ENCODE results near the gene ACOT9.
"Not testable (repeated sequence)": the region's sequence is repeated elsewhere in the genome, so short reads cannot be mapped to it uniquely, and the experiment has no call there.

Gene ACOT9

DNA sequence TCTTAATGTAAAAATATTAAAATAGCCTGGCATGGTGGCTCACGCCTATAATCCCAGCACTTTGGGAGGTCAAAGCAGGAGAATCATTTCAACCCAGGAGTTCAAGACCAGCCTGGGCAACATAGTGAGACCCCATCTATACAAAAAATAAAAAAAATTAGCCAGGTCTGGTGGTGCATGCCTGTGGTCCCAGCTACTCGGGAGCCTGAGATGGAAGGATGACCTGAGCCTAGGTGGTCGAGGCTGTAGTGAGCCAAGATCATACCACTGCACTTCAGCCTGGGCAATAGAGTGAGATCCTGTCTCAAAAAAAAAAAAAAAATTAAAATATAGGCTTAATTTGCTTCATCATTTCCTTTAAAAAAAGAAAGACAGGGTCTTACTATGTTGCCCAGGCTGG, 66.6 kb downstream of the ACOT9 start:
- not testable (repeated sequence) for DNase-seq

DNA sequence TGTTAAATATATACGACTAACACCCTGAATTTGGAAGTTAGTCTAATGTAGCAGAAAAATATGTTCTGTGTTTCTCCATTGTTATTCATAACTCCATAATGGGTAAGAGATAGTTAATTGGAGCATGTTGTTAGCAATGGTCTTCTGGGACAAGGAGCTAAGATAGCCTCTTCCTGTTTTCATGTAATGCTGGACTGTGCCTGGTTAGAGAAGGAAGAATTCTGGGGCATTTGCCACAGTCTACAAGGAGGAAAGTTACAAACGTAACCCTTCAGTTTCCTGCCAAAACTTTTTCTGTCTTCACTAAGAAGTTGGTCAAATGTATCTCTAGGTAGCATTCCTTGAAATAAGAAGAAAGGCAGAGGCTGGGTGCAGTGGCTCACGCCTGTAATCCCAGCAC, 70.0 kb downstream of the ACOT9 start:
- no peak for DNase-seq

DNA sequence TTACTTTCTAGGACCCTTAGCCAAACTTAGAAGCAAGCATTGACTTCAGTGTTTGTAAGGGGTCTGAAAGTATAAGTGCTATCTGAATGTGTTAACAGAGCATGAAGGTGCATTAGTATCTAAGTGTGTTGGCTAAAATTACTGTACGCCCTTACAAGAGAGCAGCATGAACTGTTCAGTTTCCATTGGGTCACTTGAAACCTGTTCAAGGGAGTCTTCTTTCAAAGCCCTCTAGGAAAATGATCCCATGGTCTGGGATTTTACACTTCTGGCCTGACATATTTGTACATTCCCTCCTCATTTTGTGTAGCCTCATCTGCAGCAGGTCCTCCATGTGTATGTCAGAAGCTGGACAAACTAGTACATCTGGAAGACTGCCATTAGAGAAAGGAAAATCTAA, 72.5 kb downstream of the ACOT9 start:
- no peak for DNase-seq

DNA sequence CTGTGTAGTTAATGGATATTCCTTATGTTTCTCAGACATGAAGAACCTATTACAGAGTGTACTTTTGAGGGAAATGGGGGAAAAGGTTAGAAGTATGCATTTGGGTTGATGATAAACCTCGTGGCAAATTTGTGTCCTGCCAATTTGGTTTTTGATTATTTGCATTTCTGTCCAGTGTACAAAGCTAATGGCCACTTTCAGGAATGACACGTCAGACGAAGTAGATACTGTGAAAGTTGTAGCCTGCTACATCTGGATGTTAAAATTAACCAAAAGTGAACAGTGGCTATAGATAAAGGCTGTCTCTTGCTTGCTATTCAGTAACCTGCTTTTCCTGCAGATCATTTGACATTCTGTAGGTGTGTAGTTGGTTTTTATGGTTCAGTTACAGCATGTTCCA, 74.7 kb downstream of the ACOT9 start:
- no peak for DNase-seq

DNA sequence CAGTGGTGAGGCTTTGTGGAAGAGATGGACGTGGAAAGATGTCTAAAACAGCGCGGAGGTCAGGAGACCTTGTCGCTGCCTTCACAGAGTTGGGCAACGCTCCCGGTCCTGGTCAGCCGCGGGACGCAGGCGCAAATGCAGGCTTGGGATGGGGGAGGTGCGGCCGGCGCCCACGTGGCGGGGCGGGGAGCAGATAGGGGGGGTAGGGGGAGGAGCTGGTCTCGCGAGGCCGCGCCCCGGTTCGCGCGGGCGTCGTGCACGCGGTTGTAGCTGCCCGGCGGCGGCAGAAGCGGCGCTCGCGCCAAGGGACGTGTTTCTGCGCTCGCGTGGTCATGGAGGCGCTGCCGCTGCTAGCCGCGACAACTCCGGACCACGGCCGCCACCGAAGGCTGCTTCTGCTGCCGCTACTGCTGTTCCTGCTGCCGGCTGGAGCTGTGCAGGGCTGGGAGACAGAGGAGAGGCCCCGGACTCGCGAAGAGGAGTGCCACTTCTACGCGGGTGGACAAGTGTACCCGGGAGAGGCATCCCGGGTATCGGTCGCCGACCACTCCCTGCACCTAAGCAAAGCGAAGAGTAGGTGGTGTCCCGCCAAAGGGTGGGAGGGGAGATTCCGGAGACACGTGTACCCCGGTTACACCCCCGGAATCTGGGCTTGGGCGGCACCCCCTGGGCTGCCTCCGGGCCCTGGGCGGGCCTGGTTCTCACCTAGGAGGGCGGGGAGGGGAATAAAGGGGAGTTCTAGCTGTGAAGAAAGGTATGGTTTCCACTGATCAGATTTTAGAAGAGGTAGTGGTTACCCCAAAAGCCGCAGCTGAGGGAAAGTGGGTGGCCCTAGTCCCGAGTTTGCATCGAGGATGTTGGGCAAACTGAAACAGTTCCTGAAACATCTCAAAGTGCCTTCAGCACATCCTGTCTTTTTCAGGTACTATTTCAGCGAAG, 75.6 kb downstream of the ACOT9 start, which contains the start of gene PRDX4:
TSS of gene PRDX4 (plus strand) at position 255 of the 939 bp plus-strand sequence. CDS start at position 333, 78 bp downstream.
- peak; percentile 68 for DNase-seq

DNA sequence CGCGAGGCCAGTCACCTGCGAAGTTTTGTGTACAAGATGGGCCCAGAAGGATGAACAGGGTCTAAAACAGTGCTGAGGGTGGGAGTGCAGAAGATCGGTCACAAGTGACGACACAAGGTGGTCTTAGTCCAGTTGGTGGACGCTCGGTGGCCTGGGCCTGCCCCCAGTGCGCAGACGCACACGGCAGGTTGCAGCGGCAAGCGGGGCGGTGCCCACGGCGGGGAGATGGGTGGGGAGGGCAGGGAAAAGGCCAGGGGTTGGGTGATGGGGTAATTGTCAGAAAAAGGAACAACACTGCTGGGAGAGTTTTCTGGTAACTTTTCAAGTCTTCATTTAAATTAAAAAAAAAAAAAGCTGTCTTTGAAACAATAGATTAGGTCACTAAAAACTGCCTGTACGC, 76.8 kb downstream of the ACOT9 start:
- DNase-seq = no peak

DNA sequence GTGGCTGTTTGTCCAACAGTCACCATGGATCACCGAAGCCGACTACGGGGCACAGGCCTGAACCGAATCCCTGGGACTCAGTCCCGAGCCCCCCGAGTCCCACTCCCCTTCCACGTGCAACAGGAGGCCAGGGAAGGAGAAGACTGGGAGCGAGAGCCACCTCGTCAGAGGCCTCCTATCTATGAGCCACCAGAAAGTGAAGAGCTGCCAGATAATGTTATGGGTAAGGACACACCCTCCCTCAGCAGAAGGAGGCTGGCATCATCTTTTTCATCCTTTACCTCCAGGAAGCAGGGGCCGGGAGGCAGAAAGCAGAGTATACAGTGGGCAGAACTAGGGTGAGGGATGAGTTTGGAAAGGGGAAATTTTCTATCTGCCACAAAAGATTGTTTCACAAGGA, 78.6 kb downstream of the ACOT9 start:
- DNase-seq = no peak

DNA sequence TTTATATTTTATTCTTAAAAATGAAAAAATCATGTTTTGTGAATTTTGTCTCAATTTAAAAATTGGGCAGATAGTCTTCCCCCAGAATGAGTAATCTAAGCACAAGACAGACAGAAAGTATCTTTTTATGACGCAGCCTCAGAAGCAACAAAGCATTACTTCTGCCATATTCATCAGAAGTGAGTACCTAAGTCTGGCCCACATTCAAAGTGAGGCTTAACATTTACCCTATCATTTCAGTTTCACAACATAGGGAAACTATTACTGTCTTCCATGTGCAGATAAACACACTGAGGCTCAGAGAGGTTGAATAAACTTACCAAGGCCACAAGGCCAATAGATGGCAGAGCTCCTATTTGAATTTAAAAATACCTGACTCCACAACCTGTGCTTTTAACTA, 80.2 kb downstream of the ACOT9 start:
- no peak for DNase-seq

DNA sequence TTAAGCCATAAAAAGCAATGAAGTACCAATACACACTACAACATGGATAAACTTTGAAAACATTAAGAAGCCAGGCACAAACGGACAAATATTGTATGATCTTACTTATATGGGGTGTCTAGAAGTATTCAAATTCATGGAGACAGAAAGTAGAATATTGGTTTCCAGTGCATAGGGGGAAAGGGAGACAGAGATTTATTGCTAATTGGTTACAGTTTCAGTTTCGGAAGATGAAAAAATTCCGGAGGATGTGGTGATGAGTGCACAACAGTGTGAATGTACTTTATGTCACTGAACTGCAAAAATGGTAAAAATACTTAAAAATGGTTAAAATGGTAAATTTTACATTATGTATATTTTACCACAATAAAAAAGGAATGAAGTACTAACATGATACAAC, 80.9 kb downstream of the ACOT9 start:
- DNase-seq = no peak

DNA sequence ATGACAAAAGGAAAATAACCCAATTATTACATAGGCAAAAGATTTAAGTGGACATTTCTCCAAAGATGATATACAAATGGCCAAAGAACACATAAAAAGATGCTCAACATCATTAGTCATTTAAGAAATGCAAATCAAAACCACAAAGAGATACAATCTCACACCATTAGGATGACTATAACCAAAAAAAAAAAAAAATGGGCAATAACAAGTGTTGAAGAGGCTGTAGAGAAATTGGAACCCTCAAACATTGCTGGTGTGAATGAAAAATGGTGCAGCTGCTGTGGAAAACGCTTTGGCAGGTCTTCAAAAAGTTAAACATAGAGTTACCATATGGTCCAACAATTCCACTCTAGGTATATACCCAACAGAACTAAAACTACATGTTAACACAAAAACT, 81.4 kb downstream of the ACOT9 start:
- no peak for DNase-seq

DNA sequence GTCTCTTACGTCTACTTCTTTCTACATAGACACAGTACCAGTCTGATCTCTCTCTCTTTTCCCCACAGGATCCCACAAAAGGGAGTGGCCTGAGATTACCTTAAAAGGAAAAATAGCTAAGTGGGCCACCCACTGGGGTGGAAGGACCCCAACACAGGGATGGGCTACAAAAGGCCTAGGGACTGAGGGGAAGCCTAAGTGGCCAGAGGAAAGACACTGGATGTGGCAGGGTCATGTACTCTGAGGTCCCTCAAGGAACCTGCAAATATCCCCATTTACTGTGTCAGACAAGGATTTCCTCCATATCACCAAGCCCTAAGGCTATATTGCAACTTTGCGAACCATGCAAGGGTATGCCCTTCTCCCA, 82.3 kb downstream of the ACOT9 start:
- DNase-seq = no peak

DNA sequence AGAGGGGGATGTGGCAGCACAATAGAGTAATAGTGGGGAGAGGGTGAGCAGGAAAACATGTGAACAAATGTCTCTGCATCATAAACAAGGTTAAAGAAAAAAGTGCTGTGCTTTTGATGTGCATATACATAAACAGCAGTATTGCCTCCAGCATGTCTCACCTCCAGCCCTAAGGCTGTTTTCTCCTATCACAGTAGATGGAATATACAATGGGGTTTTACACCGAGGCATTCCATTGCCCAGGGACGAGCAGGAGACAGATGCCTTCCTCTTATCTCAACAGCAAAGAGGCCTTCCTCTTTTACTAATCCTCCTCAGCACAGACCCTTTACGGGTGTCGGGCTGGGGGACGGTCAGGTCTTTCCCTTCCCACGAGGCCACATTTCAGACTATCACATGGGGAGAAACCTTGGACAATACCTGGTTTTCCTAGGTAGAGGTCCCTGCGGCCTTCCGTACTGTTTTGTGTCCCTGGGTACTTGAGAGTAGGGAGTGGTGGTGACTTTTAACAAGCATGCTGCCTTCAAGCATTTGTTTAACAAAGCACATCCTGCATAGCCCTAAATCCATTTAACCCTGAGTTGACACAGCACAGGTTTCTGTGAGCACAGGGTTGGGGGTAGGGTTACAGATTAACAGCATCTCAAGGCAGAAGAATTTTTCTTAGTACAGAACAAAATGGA, 82.9 kb downstream of the ACOT9 start:
- DNase-seq = not testable (repeated sequence)

DNA sequence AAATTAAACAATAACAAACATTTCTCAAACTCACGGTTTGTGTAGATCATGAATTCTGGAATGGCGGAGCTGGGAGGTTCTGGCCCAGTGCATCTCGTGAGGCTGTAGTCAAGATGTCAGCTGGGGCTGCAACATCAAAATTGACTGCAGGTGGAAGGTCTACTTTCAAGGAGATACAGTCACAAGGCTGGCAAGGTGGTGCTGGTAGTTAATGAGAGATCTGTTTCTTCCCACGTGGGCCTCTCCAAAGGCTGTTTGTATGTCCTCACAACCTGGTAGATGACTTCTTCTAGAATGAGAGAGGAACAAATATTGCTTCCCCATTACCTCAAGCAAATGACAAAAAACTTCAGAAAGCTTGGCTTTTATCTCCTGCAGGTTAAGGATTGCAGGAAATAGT, 83.7 kb downstream of the ACOT9 start:
- DNase-seq = no peak

DNA sequence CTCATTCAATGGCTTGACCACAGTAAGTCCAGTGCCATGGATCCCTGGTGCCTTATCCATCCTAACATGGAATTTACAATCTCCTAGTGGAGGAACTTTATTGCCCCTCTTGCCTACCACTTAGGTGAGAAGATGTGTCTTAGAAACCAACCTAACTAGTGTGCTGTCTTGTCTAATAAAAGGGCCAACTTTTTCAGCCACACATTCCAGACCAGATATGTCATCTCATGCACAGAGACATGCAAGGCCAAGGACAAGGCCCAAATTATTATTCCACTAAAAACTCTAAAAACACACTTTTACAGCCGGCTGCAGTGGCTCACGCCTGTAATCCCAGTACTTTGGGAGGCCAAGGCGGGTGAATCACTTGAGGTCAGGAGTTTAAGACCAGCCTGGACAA, 86.4 kb downstream of the ACOT9 start:
- no peak for DNase-seq

DNA sequence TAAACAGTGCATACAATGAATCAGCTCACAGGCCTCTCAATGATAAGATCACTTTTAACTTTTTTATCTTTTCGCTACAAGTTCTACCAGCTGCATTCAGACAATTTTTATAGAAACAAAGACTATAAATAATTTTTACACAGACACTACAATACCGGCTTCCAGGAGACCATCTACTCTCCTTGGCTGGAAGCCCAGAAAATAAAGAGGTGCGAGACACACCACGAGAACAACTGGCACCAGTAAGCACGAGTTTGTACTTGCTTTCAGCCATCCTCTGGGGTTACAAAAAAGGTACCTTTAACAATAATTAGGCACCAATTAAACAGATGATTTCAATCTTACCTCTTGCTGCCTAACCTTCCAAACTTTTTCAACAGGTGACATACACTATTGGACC, 87.0 kb downstream of the ACOT9 start:
- no peak for DNase-seq

Measured in DMS 273 treated with DMSO at 0.1 percent for 48 hours (cell line).